Superior temporal gyrus (tissue), 1 donor: ENCODE results near the gene SCN5A.

ENCODE experiments used
- DNase-seq: peaks from one replicate; pipeline ENCODE4 v3.0.0-alpha.2; 2016; ENCODE audit errors: extremely low spot score

SCN5A gene

DNA sequence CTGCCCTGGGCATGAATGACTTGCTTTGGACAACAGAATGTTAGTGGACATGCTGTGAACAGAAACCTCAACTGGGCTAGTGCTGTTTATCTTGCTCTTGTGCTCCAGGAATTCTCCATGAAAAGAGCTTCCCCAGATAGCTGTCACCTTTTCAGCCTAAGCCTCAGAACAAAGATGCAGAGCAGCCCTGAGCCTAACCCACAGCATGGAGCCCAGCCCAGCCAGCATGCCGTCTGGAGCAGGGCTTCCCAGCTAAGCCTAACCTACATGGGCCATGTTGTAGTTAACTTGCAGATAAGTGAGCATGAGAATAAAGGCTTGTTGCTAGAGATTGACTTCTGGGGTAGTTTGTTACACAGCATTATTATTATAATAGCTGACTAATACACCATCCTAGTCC, 48.9 kb downstream of the SCN5A start:
- no peak for DNase-seq

DNA sequence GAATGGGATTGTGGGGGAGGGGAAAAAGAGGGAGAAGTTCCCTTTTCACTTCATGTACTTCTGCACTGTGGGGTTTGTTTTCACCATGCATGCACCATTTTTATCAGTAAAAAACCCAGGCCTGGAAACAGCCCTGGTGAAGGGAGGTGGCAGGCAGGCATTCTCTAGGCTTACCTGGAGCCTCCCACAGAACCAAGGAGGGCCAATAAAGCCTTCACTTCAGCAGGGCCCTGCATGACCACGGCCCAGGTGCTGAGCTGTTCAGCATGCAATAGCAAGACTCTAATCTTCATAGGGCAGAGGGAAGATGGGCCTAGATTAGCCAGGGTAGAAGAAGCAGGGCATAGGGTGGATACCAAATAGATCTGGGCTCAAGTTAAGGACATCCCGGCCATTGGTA, 49.6 kb downstream of the SCN5A start:
- DNase-seq: no peak

DNA sequence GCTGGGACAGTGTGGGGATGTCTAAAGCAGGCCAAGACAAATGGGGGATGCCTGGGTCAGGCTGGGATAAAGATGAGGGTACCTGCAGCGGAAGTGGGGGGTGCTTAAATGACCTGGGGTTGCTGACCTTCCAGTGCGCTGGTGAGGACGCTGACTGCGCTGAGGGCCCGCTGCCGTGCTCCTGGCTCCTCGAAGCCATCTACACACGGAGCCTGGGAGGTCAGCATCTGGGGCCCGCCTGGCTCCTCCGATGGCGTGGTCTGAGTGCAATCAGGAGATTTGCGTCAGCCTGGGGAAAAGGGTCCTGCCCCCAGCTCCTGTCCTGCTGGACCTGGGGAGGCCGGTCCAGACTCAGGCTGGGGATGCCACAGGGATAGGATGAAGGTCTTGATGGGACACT, 50.7 kb downstream of the SCN5A start:
- no peak for DNase-seq

DNA sequence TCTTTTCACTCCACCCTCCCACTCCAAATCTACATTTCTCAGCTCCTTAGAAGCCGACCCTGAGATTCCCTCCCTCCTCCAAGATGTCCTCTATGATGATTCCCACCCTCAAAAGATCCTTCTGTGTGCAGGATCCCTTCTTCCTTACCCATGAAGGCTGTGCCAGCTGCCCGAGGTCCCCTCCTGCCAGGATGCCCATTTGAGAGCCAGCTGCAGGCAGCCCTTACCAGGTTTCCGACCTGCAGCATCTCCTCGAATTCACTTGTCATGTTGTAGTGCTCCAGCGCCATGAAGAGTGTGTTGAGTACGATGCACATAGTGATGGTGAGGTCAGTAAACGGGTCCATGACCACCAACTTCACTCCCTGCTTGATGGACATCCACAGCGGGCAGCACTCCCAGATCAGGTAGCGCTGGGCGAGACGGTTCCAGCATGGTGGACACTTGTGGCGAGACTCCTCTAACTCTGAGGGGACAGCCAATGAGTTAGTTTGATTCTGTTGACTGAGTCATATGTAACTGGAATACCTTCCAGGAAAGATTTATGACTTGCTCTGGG, 51.9 kb downstream of the SCN5A start:
- no peak for DNase-seq

DNA sequence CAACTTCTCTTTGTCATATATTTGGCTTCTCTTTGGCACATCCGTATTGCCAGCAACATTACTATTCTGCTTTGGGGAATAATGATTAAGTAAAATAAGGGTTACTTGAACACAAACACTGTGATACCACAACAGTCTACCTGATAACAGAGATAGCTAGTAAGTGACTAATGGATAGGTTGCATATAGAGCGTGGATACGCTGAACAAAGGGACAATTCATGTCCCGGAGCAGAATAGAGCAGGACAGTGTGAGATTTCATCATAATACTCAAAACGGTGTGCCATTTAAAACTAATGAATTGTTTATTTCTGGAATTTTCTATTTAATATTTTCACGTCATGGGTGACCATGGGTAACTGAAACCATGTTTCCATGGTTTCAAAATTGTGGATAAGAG, 54.1 kb downstream of the SCN5A start:
- DNase-seq: no peak

DNA sequence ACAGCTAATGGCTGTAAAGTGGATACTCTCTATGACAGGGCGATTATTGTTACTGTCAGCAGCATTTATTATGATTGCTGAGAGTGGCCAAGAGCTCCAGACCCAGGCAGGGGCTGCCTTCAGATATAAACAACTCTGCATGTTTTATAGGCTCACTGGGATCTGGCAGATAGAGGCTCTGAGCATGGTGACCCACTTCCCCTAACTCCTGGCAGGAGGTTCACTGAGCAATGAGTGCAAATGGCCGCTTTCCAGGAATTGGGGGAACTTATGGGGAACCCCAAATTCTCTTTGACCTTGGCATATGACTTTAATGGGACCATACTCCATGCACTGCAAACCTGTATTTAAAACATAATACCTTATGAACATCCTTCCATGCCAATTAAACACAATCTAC, 59.0 kb downstream of the SCN5A start:
- DNase-seq: no peak

DNA sequence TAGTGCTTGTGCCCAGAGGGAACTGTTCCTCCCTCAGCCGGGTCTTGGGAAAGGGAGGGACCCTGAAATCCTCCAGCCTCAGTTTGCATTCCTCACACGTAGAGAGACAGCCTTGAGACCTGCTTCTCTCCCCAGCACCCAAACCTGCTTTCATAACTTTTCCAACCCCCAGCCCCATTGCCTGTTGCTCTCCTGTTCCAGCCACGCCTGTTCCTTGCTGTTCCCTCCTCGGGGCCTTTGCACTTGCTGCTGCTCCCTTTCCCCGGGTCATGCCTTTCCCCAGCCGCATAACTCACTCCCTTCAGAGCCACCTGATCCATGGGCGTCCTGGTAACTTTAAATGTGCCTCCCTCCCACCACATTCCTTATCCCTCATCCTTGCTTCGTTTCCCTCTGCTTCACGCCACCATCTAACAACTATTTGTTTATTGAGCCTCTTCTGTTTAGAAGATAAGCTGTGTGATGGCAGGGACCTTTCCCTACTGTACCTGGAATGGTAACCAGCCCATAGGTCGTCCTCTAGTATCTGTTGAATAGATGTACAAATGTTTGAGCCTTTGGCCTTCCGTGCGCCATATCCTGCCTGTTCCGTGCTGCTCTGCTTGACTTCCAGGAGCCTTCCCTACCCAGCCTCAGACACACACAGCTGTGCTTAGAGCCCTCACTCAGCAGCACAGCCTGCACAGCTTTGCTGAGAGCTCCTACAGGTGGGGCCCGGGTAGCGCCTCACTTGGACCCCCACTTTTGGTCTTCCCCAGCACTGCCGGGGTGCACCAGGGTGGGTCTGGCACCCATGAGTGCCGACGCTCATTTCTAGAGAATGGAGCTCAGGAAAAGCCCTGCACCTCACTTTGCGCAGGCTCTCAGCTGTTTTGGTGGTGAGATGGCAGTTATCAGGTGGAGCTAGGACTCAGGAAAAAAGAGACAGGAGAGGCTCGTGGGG, 60.2 kb downstream of the SCN5A start:
- no peak for DNase-seq

DNA sequence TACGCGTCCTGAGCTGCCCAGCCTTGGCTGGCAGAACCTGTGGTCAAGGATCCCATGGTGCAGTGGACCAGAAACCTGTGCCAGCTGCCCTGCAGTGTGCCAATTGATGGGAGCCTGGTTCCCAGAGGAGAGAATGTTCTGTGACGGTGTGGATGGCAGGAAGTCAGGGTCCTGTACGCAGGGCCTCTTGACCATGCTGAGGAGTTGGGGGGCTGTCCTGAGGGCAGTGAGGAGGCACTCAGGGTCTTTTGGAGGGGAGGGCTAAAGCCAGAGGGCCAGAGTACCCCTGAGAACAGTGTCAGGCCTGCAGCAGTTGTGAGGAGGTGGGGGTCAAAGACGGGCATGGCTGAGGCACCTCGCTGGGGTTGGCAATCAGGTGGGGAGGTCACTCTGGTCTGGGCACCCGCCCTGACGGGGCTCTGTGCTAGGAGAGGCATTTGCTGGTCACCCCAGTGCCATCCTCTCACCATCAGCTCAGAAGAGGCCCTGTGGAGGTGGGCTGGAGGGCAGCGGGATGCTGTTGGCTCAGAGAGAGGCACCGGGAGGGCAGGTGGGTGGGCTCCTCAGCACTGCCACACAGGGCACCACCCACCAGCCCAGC, 61.0 kb downstream of the SCN5A start:
- no peak for DNase-seq

DNA sequence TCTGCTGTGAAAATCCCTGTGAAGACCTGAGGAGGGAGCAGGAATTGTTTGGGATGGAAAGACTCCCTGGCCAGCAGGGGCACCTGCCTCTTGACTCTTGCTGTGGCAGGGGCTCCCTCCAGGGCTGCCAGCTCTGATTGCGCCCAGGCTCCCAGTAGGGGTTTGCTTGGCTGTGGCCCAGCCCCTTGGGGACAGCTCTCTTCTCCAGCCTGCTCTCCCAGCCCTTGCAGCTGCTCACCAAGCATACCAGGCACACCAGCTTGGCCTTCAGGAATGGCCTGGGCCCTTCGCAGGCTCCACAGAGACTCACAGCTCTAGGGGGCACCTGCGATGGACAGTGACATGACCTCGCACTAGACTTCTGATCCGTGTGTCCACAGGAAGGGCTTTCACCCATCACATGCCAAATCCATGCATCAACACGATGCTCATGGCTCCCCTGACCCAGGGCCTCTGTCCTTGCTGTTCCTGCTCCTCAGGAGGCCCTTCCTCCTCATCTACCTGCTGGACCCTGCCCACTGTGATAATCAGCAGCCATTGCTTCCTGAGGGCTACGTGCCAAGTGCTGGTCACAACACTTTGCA, 61.8 kb downstream of the SCN5A start:
- no peak for DNase-seq

DNA sequence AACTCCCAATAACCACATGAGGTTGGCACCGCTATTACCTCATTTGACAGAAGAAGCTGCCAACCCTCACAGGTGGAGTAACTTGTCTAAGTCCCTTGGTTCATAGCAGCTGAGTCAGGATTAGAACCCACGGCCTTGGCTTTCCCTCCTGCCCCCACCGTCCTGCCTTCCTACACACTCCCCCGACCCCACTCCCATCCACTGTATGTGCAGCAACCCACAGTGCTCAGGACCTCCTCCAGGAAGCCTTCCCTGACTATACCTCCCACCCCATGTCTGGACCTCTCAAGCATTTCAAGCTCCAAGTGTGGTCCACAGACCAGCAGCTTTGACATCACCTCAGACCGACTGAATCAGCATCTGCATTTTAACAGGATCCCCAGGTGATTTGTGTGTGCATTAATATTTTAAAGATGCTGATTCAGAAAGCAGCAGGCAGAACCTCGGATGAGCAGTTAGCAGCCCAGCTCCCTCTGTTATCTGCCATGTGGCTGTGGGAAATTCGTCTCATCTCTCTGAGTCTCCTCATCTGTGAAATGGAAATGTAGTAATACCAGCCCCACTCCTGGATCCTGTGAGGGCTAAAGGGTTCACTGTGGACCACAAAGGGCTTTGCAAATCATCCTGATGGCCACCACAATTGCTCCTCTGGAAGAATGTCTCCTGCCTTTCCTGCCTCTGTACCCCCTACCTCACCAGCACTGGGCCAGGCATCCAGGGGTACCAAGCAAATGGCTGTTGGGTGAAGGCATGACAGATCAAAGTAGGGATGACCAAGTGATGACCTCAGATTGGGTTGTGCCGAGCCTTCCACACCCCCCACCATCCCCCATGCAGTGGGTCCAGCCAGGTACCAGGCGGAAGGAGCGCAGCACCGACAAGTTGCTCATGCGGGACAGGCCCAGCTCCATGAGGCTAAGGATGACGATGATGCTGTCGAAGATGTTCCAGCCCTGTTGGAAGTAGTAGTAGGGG, 62.7 kb downstream of the SCN5A start:
- DNase-seq: no peak

DNA sequence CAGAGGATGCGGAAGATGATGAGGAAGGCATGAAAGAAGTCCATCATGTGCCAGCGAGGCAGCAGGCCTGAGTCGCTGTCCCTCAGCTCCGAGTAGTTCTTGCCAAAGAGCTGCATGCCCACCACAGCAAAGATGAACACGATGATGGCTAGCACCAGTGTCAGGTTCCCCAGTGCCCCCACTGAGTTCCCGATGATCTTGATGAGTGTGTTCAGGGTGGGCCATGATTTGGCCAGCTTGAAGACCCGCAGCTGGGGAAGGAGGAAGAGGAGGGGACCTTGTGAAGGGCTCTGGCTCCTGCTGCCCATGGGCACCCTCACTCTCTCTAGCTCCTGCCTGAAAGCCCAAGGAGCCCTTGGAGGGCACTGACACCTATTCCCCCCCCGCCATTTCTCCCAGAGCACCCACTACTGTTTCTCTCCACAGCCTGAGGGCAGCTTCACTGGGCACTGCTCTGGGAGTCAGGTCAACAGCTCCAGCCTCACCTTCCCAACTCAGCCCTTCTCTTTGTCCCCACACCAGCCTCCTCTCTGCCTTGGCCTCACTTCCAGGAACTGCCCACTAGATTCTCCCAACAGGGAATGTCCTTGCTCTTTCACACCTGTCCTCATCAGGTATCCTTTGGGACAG, 63.6 kb downstream of the SCN5A start:
- DNase-seq: no peak

DNA sequence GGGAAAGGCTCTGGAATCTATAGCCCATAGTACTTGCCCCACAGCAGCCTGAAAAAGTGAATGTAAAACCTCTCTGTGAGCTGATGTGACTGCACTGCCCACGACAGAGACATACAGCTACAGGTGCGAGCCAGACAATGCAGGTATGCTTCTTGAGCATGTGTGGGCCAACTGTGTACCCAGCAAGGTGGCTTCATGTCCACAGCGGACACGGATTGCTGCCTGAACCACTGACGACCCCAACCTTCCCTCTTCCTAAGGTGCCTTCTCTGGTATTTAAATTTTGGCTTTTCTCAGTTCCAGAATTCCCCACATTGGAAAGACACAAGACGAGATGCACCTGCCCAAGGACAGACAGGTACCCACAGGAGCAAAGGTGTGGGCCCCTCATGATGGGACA, 65.8 kb downstream of the SCN5A start:
- no peak for DNase-seq

DNA sequence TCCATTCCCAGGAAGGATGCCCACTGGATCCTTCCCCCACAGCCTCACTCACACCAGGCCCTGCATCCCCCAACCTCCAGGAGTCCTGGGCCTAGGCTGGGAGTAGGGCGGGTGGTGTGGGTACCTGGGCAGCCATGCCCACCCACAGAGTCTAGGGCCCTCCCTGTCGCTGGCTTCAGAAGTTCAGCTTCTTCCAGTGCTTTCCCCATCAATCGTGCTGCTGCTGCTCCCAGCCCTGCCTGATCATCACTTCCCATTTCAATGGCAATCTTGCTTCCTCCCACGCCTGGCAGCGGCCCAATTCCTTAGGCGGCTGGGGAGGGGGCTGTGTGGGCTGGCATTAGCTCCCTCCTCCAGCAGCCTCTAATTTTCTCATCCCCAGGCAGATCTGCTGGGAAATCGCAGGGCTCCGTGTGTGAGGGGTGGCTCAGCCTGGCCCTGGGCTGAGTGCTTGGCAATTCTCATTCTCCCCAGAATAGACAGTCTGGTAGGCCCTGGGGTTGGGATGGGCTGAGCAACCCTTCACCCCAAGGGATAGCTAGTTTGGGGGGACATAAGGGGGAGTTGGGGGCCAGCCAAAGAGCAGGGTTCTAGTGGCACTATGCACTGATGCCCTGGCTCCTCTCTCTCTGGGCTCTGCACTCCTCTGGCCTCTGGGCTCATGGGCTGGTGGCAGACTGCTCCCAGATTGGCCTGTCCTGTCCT, 66.4 kb downstream of the SCN5A start:
- no peak for DNase-seq

DNA sequence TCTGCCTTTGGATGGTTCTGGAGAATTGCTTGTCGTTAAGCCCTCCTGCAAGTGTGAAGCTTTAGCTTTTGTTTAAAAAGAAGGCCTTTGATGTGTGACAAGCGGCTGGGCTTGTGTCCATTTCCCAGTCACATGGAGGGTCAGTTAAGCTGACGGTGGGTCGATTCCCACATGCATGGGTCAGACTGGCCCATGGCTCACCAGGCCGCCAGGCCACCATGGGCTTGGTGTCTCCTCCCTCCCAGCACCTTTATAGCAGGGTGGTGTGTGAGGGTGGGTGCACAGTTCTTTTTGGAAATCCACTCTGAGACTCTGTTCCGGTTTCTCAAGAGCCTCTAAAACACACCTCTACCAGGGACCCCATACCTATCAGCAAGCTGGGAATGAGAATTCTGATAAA, 67.2 kb downstream of the SCN5A start:
- DNase-seq: no peak

DNA sequence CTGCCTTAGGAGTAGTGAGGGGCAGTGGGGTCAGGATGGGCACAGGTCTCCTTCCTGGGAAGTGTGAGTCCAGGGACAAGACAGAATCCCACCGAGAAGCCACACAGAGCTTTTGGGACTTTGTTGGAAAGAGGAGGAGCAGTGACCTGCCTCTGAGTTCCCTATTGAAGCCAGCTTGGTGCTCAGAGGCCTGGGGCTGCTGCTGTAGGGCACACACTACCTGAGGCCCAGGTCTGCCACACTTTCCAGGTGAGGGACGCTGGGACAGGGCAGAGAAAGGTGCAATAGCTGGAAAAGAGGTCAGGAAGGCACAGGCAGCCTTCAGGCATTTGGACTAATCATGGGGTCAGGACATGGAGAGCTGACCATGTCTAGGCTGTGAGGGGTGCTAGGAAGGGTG, 67.7 kb downstream of the SCN5A start:
- DNase-seq: no peak

DNA sequence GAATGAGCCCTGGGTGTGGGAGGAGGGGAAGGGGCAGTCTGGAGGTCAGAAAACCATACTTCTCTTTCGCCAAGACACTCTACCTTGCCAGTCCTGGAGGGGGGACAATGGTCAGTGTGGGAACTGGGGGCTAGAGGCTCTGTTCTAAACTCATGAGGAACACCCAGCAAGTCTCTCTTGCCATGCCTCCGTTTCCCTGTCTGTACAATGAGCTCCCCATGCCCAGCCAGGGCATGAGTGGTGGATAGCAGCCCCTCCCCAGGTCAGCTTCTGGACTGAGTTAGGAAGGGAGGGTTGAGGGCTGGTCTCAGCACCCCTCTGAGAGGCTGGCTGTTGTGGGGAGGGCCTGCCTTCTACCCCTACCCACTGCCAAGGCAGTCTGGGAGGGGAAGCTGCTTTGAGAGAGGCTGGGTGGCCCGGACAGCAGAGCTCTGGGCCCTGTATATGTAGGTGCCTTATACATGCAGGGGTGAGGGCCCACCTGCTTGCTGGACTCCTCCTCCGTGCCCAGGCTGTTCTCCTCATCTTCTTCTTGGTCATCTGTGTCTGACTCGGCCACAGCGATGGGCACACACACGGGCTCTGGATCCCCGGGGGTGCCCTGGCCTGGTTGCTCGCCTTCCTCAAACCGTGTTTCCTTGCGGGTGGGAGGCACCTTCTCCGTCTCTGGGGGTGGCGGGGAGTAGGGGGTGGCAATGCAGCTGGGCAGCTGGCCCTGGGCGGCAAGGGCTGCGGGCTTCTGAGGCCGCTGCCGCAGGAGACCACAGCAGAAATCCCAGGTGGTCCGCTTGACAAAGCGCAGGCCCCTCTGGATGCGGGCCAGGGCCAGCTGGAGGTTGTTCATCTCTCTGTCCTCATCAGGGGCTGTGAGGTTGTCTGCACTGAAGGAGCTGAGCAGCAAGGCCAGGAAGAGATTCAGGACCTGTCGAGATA, 68.8 kb downstream of the SCN5A start:
- DNase-seq: no peak

DNA sequence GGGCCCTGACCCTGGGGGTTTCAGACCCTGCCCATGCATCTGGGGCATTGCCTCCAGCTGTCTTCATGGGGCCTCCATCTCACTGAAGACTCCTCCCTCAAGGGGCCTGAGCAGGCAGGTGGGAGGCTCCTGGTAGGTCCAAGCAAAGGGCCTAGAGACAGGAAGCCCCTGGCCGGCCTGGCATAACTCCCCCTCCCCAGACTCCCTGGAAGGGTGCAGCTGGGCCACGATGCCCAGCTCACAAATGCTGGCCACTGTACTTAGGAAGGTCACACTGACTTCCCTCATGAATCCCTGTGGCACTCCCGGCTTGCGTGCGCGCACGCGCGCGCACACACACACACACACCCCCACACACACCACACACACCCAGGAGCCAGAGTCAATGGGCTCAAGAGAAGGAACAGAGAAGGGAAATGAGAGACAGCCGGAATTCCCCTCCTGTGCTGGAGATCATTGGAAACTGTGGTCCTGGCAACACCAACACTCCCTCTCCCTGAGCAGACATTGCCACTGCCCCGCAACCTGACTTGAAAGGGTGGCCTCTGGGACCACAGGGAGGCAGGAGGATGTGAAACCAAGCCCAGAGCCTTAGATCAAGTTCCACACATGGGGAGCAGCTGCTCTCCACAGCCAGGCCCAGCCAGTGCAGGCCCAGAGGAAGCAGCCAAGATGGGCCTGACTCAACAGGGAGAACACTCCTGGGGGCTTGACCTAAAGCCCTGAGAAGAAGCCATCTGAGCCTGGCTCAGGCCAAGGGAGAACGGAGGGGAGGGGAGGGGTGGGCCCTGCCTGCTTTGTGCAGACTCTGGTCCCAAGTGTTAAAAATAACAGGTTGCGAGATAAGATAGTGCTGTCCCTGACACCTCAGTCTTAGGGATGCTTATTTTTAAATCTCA, 69.7 kb downstream of the SCN5A start:
- DNase-seq: no peak

DNA sequence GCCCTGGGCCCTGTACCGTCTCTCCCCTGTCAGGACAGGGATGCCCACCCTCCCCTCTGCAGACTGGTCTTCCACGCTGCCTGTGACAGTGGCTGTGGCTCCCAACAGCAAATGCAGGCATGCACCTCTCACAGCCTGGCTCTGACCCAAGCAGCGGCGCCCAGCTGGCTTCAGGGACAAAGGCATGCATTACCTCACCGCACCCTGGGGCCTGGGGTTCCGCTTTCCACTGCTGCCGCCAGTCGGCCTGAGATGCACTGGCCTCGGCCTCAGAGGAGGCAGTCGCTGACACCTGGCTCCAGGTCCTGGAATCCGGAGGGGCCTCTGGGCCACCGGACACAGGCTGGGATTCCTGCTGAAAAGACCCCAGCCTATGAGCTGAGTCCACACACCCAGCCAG, 70.3 kb downstream of the SCN5A start:
- DNase-seq: no peak
